ENCODE data around the gene INTU.

The INTU gene

DNA sequence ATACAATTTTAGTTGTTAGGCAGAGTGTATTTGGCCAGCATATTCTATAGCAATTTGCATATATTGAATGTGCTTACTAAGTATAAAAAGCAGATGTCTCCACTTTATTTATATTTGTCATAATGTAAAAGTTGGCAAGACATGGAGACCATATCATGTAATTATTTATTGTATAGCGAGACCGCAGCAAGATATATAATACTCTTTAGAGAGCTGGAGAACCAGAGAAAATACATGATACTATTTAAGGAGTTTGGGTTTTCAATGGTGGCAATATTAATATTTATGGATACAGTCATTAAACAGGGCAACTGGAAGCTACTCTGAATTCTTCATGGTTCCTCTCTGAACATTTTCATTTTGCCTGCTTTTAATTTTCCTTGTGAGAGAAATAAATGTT is 35.0 kb downstream of the INTU start:
- TF ChIP-seq, protein P1, sequence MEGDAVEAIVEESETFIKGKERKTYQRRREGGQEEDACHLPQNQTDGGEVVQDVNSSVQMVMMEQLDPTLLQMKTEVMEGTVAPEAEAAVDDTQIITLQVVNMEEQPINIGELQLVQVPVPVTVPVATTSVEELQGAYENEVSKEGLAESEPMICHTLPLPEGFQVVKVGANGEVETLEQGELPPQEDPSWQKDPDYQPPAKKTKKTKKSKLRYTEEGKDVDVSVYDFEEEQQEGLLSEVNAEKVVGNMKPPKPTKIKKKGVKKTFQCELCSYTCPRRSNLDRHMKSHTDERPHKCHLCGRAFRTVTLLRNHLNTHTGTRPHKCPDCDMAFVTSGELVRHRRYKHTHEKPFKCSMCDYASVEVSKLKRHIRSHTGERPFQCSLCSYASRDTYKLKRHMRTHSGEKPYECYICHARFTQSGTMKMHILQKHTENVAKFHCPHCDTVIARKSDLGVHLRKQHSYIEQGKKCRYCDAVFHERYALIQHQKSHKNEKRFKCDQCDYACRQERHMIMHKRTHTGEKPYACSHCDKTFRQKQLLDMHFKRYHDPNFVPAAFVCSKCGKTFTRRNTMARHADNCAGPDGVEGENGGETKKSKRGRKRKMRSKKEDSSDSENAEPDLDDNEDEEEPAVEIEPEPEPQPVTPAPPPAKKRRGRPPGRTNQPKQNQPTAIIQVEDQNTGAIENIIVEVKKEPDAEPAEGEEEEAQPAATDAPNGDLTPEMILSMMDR (IDR thresholded peaks at IDR 0.05; ENCODE audit: low read depth, low read length): no peak
- no peak overlapping the region for H3K4me3 ChIP-seq (replicated peaks in 1 of 2; ENCODE audit: low read depth in 2 of 2, low read length in 2 of 2)
- no peak for DNase-seq (ENCODE audit: low read depth in 2 of 2)

DNA sequence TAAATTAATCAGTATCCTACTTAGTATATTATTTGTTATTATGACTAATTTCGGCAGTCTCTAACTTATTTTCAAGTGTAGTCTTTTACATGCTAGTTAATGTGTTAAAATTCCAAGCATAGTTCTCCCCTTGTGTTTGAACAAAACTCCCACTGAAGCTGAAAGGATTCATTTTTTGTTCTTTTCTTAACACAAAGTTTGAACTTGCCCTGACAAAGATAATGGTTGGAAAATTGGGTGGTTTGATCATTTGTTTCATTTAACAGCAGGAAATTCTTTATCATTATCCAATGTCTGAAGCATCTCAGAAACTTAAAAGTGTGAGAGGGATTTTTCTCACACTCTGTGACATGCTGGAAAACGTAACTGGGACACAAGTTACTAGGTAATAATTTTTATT is 36.0 kb downstream of the INTU start:
- no peak for DNase-seq (ENCODE audit: low read depth in 2 of 2)
- TF ChIP-seq, protein P1 (IDR thresholded peaks at IDR 0.05; ENCODE audit: low read depth, low read length): no peak
- H3K4me3 ChIP-seq (replicated peaks in 1 of 2; ENCODE audit: low read depth in 2 of 2, low read length in 2 of 2): no peak overlapping the region

DNA sequence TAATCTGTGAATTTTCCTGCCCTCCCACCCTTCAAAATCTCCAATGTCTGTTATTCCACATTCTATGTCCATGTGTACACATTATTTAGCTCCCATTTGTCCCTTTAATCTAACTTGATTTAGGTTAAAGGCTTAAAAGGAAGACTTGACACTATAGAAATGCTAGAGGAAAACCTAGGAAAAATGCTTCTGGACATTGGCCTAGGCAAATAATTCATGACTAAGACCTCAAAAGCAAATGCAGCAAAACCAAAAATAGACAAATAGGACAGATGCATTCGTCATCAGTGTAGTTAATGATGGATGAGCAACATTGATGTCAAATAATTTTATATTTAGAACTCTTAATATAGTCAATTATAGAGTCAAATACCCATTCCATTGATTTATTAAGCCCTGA is 36.9 kb downstream of the INTU start:
- H3K4me3 ChIP-seq (replicated peaks in 1 of 2; ENCODE audit: low read depth in 2 of 2, low read length in 2 of 2): no peak overlapping the region
- TF ChIP-seq, protein P1 (IDR thresholded peaks at IDR 0.05; ENCODE audit: low read depth, low read length): no peak
- DNase-seq (ENCODE audit: low read depth in 2 of 2): peak in 1 of 2 donors; percentile 46

DNA sequence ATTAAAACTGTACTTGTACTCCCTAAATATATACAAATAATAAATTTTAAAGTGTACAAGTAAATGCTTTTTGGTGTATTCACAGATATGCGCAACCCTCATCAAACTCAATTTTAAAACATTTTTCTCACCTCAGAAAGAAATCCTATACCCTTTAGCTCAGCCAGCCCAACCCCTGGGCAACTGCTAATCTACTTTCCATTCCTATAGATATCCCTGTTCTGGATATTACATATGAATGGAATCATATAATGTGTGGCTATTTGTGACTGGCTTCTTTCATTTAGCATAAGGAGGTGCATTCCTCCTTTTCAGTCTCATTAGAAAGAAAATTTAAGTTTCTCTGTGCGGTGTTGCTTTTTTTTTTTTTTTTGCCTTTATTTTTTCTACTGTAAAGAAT is 39.4 kb downstream of the INTU start:
- TF ChIP-seq, protein P1 (IDR thresholded peaks at IDR 0.05; ENCODE audit: low read depth, low read length): no peak
- no peak for DNase-seq (ENCODE audit: low read depth in 2 of 2)
- no peak overlapping the region for H3K4me3 ChIP-seq (replicated peaks in 1 of 2; ENCODE audit: low read depth in 2 of 2, low read length in 2 of 2)

- DNase-seq (ENCODE audit: low read depth in 2 of 2): peak; percentile 5 to 61
- no peak overlapping the region for H3K4me3 ChIP-seq (replicated peaks in 1 of 2; ENCODE audit: low read depth in 2 of 2, low read length in 2 of 2)
- TF ChIP-seq, protein P1 (IDR thresholded peaks at IDR 0.05; ENCODE audit: low read depth, low read length): no peak
Observed at GRCh38 chr4:127685292-127685691, 52.5 kb downstream of the INTU start.

GRCh38 chr4:127686658-127687057 is 53.9 kb downstream of the INTU start:
- DNase-seq (ENCODE audit: low read depth in 2 of 2): peak in 1 of 2 donors; percentile 60
- TF ChIP-seq, protein P1 (IDR thresholded peaks at IDR 0.05; ENCODE audit: low read depth, low read length): no peak
- no peak overlapping the region for H3K4me3 ChIP-seq (replicated peaks in 1 of 2; ENCODE audit: low read depth in 2 of 2, low read length in 2 of 2)

DNA sequence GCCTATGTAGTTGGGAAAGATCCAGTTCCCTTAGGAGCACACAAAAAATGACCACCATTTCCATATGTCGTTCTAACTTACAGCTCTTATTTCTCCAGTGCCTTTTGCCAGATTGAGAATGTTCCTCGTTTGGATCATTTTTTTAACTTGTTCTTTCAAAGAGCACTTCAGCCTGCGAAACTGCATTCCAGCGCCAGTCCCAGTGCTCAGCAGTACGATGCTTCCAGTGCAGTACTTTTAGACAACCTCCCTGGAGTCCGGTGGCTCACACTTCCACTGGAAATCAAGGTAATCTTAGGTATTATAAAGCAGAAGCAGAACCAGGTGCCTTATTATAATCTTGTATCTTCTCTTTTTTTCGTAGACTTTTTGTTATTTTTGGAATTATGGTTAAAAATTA is 54.8 kb downstream of the INTU start:
- DNase-seq (ENCODE audit: low read depth in 2 of 2): no peak
- no peak overlapping the region for H3K4me3 ChIP-seq (replicated peaks in 1 of 2; ENCODE audit: low read depth in 2 of 2, low read length in 2 of 2)
- TF ChIP-seq, protein P1 (IDR thresholded peaks at IDR 0.05; ENCODE audit: low read depth, low read length): no peak

Measured in cardiac fibroblast (primary cell).